HG03521 (cell line): ENCODE data around the gene IMPDH2.
"Not testable (repeated sequence)": the region's sequence is repeated elsewhere in the genome, so short reads cannot be mapped to it uniquely, and the experiment has no call there.

Experiments used
- ATAC-seq: cut with Tn5 transposase; IDR thresholded peaks from one replicate; pipeline ENCODE4 v1.9.1; 2021; ENCODE audit warnings: mild to moderate bottlenecking, moderate library complexity; ENCODE audit not compliant: unreplicated experiment

The IMPDH2 gene

DNA sequence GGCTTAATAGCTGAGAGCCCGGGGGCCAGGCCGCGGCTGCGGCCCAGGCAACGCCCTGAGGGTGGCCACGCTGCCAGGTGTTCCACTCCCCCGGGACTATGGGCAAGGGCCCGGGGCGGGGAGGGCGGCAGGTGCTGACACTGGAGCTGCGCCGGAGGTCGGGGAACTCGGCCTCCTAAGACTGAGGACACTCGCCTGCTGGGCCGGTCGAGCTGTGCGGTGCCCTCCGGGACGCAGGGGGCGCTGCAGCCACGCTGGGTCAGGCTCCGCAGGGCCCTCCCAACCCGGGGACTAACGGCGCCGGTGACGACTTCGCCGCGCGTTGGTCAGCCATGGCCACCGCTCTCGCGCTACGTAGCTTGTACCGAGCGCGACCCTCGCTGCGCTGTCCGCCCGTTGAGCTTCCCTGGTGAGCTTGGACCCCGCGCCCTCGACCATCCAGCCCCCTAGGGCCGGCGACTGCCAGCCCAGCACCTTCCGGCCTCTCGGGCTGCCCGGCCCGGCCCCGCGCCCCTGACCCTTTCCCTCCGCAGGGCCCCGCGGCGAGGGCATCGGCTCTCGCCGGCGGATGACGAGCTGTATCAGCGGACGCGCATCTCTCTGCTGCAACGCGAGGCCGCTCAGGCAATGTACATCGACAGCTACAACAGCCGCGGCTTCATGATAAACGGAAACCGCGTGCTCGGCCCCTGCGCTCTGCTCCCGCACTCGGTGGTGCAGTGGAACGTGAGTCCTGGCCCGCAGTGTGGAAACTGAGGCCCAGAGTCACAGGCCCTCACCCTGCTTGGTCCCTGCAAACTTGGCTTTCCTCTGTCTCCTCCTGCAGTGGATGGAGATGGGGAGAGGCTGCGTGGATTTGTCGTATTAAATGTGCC is 7.1 kb downstream of the IMPDH2 start, which contains the start of gene NDUFAF3:
NDUFAF3 (plus strand) TSS at position 309 of the 875 bp plus-strand sequence; CDS start at position 333, 24 bp downstream.
- ATAC-seq, result peak; percentile 49

DNA sequence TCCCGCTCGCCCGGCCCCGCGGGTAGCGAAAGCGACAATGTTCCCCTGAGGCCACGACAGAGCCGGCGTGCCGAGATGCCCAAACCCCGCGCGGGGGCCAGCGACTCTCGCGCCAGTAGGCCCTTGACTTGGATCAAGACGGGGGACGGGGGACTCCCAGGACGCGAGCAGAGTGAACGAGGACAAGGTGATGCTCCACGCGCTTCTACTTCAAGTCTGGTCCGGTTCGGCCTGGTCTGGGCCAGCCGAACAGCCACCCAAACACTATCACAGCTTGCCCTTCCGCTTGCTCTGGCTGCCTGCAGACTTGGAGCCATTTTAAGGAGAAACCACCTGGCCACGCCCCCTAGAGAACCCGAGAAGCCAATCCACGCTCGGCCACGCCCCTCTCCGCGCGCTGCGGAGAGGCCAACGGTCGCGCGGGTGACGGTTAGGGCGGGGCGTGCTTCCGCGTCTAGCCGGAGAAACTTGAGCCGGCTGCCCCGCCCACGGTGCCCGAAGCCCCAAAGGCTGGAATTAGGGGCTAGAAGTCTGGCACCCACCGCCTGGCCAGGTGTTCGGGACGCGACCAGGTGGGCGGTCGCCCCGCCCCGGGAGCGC is 7.9 kb downstream of the IMPDH2 start:
- ATAC-seq, result peak; percentile 47

DNA sequence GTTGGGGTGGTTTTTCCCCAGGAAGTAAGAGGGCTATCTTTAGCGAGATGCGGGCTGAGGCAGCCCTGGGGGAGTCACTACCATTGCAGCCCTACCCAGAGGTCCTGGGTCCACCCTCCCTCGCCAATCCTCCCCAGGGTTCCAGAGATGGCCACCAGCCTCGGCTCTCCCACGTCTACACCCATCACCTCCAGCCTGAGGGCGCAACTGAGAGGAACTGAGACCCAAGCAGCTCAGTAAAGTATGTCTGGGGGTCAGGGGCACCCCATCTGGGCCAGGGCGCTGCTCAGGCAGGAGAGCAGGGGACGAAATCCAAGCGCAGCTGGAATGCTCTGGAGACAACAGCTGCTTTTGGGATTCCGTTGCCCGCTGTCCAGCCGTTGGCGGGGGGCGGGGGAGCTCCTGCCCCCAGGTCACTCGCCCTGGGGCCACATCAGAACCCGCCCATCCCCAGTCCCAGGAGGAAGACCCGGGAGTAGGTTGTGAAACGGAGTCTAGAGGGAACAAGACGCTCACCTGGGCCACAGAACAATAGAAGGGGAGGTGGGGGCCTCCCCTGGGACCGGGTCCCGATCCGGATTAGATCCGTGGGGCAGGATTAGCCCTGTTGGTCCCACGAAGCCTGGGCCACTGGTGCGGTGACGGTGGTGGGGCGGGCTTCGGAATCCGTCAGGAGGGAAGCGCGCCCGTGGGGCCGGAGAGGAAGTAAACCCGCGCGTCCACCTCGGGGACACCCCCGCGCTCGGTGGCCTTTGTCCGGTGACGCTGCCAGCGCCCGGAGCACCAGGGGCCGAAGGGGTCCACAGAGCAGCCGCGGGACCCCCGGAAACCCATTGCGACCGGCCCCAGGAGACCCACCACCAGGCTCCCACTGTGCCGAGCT is 8.6 kb downstream of the IMPDH2 start:
- no peak for ATAC-seq

DNA sequence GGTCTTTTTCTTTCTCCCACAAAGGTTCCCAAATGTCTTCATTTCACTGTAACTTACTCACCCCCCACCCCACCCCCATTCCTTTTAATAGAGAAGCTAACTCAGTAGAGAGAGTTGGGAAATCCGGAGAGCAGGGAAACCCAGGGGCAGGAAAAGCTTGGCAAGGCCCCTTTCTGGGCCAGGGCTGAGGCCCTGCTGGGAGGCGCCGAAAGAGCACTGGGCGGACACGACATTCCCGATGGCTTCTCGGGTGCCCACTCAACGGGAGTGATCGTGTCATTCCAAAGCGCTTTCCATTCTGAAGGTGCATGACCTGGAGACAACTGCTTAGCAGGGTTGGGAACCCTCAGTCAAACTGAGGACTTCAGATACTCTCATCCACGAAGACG is 9.3 kb downstream of the IMPDH2 start:
- ATAC-seq, result no peak

DNA sequence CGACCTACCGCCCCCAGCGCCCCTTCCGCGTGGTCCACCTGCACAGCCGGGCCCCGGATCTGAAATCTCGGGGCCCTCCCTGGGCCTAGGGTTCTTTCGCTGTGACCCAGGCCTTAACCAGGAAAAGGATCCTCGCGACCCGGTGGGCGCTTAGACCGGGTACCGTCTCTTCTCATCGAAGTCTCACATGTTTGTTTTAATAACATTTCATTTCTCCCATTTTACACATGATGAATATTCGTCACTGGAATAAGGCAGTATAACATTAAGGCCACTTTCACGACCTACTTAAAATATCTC is 10.5 kb downstream of the IMPDH2 start:
- no peak for ATAC-seq

DNA sequence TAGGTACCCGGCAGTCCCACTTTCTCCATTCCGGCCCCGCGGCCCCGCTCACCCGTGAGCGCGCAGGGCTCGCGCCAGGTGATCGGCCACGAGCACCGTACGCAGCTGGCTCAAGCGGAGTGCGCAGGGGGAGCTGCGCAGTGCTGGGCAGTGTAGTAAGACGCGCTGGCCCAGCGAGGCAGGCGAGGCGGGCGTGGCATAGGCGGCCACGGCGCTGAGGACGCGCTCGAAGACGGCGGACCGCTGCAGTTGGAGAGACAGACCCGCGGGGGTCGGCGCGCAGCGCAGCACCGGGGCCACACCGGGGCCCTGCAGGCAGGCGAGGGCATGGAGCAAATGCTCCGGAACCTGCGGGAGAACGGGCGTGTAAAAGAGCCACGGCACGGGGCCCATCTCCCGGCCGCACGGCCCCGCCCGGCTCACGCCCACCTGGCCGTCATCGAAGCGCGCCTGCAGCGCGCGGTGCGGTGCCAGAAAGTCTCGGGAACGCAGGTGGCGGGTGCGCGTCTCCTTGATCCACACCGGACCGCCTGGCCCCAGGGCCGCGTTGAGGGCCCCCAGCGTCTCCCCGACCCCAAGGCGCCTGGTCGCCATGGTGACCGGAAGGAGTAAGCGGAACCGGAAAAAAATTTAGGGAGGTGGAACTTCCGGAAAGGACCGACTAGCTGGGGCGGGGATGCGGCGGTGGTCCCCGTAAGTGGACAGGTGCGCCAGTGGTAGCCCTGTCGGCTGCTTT is 11.1 kb downstream of the IMPDH2 start, which contains the start of gene DALRD3:
DALRD3 (minus strand) TSS at position 610 of the 736 bp plus-strand sequence; CDS start at position 594, 16 bp downstream.
- ATAC-seq, result no peak

DNA sequence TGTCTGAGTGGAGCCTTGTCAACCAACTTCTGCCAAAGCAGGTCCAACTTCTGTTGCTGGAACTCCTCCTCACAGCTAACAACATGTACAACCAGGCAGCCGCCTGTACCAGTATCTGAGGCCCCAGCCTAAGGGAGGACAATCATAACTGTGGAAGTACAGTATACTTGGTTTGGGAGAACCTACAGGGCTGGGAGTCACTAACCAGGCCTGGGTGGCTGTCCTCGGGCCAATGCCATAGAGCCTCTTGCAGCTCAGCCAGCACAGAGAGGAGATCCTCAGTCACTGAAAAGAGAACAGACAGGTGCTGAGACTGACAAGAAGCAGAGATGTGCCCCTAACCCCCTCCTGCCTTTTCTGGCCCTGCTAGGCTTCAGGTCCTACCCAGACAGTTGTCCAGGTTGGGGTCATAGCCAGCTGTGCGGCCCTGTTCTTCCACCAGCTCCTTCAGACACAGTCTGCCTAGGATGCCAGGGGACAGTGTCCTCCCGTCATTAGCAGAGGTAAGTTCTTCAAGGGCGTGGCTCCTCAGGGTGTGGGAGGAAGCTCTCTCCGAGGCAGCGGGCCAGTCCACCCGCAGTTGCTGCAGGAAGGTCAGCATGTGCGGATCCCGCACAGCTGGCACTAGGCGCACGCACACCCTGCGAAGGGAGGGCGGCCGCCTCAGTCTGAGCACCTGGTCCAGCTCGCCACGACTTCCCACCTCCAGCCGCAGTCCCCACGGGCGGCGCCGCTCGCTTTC is 11.8 kb downstream of the IMPDH2 start:
- no peak for ATAC-seq

DNA sequence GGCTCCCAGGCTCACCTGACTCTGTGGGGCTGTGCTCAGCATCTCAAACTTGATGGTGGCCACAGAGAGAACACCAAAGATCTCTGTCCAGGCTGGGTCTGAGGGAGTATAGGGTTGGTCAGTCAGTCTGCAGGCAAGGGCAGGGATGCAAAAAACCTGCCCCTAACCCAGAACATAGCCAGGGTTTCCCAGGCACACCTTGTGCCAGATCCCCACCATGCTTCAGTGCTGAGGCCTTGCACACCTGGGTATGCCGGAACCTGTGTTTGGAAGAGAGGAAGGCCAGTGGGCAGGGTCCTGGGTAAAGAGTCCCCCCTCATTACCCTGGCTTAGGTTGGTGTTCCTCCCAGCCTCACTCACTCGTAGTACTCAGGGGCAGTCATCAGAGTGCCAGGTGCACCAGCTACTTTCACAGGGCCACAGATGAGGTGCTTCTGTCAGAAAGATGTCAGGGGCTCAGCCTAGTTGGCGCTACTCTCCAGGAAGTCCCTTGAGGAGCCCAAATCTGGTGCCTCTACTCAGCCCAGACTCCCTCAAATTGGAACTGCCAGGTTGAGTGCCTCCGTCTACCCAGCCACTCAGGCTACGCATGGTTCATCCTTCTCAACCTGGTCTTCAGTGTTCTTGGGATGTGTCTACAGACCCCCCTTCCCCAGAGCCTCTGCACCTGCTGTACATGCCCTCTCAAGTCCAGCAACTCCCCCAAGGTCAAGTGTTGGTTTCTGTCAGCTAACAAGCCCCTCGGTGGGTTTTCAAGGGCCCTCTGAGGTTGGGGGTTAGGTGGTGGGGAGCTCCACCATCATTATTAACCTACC is 12.6 kb downstream of the IMPDH2 start:
- ATAC-seq, result no peak

DNA sequence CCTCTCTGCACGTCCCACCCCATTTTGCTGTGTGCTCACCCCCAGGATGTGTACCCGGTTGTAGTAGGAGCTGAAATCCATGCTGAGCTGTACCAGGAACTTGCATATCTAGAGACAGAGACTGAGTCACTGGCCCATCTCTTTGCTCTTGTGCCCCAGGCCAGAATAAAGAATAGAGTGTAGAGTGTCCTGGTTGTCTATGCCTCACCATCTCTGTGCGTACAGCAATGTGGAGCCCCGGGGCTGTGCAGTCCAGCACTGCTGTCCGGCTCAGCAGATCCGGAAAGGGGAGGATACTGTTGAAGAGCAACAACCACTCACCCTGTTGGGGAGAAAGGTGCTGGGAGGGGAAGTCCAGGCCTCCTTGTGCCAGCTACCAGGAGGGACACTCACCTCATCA is 13.4 kb downstream of the IMPDH2 start:
- no peak for ATAC-seq

DNA sequence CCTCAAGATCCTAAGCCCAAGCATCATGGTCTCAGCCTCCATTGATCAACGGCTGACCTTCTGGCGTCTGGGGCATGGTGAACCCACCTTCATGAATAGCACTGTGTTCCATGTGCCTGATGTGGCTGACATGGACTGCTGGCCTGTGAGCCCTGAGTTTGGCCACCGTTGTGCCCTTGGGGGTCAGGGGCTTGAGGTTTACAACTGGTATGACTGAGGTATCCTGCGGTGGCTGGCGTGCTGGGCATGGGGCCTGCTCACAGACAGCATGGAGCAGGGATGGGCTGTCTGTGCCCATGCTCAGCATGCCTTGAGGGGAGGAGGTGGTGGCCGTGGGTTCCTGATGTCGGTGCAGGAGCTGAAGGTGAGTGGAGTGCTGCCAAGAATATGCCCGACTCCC is 14.1 kb downstream of the IMPDH2 start:
- no peak for ATAC-seq

DNA sequence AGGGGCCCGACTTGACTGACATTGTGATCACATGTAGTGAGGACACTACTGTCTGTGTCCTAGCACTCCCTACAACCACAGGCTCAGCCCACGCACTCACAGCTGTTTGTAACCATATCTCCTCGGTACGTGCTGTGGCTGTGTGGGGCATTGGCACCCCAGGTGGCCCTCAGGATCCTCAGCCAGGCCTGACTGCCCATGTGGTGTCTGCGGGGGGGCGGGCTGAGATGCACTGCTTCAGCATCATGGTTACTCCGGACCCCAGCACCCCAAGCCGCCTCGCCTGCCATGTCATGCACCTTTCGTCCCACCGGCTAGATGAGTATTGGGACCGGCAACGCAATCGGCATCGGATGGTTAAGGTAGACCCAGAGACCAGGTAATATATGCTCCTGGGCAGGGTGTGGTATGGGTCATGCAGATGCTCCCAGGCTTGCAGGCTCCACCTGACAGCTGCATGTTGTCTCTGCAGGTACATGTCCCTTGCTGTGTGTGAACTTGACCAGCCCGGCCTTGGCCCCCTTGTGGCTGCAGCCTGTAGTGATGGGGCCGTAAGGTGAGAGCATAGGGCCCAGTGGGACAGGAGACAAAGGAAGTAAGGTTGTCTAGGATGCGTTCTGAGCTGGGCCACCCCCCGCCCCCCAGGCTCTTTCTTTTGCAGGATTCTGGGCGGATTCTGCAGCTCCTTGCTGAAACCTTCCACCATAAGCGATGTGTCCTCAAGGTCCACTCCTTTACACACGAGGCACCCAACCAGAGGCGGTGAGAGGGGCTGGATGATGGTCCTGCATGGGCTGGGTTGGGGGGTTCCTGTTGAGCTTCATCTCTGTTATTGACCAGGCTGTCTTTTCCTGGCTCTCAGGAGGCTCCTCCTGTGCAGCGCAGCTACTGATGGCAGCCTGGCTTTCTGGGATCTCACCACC is 15.2 kb downstream of the IMPDH2 start:
- ATAC-seq, result no peak

DNA sequence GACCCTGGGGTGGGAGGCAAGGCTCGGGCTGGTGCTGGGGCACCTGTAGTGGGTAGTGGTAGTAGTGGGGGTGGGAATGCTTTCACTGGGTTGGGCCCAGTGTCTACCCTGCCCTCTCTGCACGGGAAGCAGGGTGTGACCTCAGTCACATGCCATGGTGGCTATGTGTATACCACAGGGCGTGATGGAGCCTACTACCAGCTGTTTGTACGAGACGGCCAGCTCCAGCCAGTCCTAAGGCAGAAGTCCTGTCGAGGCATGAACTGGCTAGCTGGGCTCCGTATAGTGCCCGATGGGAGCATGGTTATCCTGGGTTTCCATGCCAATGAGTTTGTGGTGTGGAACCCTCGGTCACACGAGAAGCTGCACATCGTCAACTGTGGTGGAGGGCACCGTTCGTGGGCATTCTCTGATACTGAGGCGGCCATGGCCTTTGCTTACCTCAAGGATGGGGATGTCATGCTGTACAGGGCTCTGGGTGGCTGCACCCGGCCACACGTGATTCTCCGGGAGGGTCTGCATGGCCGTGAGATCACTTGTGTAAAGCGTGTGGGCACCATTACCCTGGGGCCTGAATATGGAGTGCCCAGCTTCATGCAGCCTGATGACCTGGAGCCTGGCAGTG is 16.0 kb downstream of the IMPDH2 start:
- no peak for ATAC-seq

DNA sequence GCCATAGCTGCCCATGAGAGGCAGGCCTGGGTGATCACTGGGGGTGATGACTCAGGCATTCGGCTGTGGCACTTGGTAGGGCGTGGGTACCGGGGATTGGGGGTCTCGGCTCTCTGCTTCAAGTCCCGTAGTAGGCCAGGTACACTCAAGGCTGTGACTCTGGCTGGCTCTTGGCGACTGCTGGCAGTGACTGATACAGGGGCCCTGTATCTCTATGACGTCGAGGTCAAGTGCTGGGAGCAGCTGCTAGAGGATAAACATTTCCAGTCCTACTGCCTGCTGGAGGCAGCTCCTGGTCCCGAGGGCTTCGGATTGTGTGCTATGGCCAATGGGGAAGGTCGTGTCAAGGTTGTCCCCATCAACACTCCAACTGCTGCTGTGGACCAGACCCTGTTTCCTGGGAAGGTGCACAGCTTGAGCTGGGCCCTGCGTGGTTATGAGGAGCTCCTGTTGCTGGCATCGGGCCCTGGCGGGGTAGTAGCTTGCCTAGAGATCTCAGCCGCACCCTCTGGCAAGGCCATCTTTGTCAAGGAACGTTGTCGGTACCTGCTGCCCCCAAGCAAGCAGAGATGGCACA is 16.7 kb downstream of the IMPDH2 start:
- ATAC-seq, result no peak

DNA sequence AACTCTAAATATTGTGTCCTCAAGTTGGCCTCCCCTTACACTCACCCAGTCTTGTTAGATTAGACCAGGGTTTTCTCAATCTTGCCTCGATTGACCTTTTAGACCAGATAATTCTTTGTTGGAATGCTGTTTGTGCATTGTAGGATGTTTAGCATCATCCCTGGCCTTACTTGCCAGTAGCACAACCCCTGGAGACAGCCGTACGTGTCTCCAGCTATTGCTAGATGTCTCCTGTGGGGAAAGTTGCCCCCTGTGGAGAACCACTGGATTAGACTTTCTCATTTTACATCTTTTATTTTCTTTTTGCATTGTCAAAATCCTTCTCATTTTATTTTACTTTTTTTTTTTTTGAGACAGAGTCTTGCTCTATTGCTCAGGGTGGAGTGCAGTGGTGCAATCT is 19.8 kb downstream of the IMPDH2 start:
- no peak for ATAC-seq

DNA sequence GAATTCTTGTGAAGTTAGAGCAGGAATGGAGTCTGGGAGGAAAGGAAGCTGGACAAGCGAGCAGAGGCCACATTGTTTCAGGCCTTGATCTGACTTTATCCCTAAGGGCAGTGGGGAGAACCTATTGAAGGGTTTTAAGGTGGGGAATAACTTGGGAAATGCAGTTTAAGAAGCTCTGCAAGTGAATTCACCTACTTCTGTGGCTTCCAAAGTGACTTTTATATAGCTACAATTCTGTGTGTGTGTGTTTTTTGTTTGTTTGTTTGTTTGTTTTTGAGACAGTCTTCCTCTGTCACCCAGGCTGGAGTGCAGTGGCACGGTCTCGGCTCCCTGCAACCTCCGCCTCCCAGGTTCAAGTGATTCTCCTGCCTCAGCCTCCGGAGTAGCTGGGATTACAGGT is 20.6 kb downstream of the IMPDH2 start:
- not testable (repeated sequence) for ATAC-seq

DNA sequence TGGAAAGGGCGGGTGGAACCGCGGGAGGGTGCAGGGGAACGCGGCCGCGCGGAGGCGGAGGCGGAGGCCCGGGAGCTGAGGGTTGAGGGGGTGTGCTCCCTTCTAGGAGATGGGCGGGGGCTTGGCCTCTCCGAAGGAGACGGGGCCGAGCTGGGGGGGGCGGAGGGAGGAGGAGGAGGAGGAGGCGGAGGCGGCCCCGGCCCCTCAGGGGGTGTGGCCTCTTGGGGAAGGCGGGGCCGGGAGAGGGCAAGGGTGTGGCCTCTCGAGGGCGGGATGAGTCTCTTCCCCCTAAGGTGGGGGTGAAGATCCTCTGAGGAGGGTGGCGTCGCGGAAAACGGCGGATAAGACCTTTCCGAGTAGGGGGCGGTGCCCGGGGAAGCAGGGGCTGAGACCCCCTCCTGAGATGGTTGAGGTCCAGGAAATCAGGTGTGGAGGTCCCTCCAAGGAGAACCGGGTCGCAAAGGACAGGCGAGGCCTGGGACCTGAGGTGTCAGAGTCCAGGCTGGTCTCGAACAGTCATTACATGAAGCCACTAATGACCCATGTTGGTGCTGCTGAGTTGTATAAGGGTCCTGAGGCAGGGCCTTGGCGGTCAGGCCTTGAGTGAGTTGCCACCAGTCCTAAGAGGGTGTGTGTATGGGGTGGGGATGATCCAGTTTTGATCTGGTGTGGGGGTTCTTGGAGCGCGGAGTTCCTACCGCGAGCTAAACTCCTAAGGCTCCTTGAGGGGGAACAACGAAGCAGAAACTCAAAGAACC is 21.2 kb downstream of the IMPDH2 start:
- peak; percentile 23 for ATAC-seq
